ENCODE measurements around the gene ERICH6.

The ERICH6 gene

DNA sequence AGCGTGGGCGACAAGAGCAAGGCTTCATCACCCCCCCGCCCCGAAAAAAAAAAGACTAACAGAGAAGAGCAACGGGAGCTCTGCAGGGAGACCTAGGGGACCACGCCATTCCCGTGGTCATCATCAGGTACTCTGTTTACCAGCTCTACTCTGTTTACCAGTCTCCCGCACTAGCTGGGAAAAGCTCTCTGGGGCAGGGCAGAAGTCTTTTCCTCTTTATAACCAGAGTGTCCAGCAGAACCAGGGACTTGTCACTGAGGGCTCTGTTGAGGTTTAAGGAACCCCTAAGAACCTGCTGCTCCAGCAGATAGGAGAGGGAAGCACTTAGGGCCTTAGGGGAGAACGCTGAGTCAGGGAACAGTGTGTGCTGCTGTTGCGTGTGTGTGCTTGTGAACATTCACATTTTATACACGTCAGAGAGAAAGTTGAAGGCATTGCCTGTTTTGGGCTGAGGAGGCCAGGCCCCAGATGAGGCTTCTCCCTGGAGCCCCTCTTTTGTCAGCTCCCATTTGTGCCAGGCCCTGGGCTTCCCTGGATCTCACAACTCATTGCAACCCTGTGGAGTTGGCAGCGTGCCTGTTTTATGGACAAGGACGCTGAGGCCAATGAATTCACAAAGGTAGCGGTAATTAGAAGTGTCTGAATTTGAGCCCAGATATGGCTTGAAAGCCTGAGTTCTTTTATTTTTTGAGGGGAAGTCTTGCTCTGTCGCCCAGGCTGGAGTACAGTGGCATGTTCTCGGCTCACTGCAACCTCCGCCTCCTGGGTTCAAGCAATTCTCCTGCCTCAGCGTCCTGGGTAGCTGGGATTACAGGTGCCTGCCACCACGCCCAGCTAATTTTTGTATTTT is 24.2 kb upstream of the ERICH6 start:
- no peak overlapping the region for H3K4me3 ChIP-seq (IDR thresholded peaks at IDR 0.05; ENCODE audit: insufficient read depth, low read depth, low read length)
- TF ChIP-seq, protein P1, sequence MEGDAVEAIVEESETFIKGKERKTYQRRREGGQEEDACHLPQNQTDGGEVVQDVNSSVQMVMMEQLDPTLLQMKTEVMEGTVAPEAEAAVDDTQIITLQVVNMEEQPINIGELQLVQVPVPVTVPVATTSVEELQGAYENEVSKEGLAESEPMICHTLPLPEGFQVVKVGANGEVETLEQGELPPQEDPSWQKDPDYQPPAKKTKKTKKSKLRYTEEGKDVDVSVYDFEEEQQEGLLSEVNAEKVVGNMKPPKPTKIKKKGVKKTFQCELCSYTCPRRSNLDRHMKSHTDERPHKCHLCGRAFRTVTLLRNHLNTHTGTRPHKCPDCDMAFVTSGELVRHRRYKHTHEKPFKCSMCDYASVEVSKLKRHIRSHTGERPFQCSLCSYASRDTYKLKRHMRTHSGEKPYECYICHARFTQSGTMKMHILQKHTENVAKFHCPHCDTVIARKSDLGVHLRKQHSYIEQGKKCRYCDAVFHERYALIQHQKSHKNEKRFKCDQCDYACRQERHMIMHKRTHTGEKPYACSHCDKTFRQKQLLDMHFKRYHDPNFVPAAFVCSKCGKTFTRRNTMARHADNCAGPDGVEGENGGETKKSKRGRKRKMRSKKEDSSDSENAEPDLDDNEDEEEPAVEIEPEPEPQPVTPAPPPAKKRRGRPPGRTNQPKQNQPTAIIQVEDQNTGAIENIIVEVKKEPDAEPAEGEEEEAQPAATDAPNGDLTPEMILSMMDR (conservative IDR thresholded peaks at IDR 0.05; ENCODE audit: low read depth, low read length) = no peak
- H3K9ac ChIP-seq = no peak overlapping the region
- no peak overlapping the region for H2AFZ ChIP-seq (ENCODE audit: low read depth)
- no peaks in the 10 kb centered on the region for H3K4me1 ChIP-seq (ENCODE audit: low read depth, poor library complexity, severe bottlenecking)
- H3K36me3 ChIP-seq (ENCODE audit: insufficient read depth) = no peaks in the 10 kb centered on the region
- no peaks in the 10 kb centered on the region for H3K79me2 ChIP-seq (ENCODE audit: insufficient read depth, low read depth)
- H3K27me3 ChIP-seq (ENCODE audit: insufficient read depth, low read depth) = no peaks in the 10 kb centered on the region
- no peak overlapping the region for H3K4me2 ChIP-seq
- no peaks in the 10 kb centered on the region for H4K20me1 ChIP-seq (ENCODE audit: insufficient read depth)
- no peak overlapping the region for H3K27ac ChIP-seq

DNA sequence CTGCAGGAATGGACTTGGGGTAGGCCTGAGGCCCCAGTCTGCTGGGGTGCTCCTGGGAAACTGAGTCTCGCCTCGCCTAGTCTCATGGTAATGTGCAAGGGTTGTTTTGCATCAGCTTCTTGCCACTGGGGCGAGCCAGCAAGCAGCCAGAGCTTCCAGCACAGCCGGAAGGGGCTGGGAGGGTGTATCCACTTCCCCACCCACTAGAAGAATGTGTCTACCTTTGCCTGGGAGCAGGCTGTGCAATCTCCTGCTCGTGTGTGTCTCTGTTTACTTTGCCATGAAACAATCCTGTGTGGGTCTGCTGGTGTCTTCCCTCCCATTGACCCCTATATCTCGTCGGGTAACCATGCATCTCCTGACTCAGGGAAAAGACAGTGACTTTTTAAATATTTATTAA is 21.8 kb upstream of the ERICH6 start:
- Histone ChIP-seq H3K27me3 (ENCODE audit: insufficient read depth, low read depth) (no peaks in the 10 kb centered on the region), H2AFZ (ENCODE audit: low read depth) (no peak overlapping the region), H3K36me3 (ENCODE audit: insufficient read depth) (no peaks in the 10 kb centered on the region)

DNA sequence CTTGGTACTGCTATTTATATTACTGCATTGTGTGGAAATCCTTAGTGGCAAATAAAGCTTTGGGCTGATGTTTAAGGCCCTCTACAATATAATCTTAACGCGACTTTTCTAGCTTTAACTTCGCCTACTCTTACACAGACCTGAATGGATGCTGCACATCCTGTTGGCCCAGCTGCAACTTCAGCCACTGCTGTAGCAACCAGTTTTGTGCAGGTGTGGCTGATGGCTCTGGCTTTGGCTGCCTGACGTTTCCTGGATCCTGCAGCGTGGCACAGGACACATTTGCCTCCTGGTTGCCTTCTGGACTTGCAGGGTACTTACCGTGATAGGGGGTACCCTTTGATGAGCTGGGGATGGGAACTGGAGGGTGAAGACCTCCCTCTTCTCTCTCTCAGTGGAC is 20.2 kb upstream of the ERICH6 start:
- Histone ChIP-seq H3K27ac (no peak overlapping the region), H4K20me1 (ENCODE audit: insufficient read depth) (no peaks in the 10 kb centered on the region), H3K4me3 (IDR thresholded peaks at IDR 0.05; ENCODE audit: insufficient read depth, low read depth, low read length) (no peak overlapping the region), H3K4me1 (ENCODE audit: low read depth, poor library complexity, severe bottlenecking) (no peaks in the 10 kb centered on the region), H2AFZ (ENCODE audit: low read depth) (no peak overlapping the region), H3K79me2 (ENCODE audit: insufficient read depth, low read depth) (no peaks in the 10 kb centered on the region), H3K9ac (no peak overlapping the region), H3K27me3 (ENCODE audit: insufficient read depth, low read depth) (no peaks in the 10 kb centered on the region), H3K4me2 (no peak overlapping the region), H3K36me3 (ENCODE audit: insufficient read depth) (no peaks in the 10 kb centered on the region)
- TF ChIP-seq, protein P1 (conservative IDR thresholded peaks at IDR 0.05; ENCODE audit: low read depth, low read length) = no peak

More for the DNA sequence above, 21.8 kb upstream of the ERICH6 start:
- no peak overlapping the region for H3K4me2 ChIP-seq
- no peak overlapping the region for H3K27ac ChIP-seq
- no peaks in the 10 kb centered on the region for H3K4me1 ChIP-seq (ENCODE audit: low read depth, poor library complexity, severe bottlenecking)
- TF ChIP-seq, protein P1 (conservative IDR thresholded peaks at IDR 0.05; ENCODE audit: low read depth, low read length) = no peak
- no peak overlapping the region for H3K4me3 ChIP-seq (IDR thresholded peaks at IDR 0.05; ENCODE audit: insufficient read depth, low read depth, low read length)
- no peaks in the 10 kb centered on the region for H4K20me1 ChIP-seq (ENCODE audit: insufficient read depth)
- H3K9ac ChIP-seq = no peak overlapping the region
- no peaks in the 10 kb centered on the region for H3K79me2 ChIP-seq (ENCODE audit: insufficient read depth, low read depth)

DNA sequence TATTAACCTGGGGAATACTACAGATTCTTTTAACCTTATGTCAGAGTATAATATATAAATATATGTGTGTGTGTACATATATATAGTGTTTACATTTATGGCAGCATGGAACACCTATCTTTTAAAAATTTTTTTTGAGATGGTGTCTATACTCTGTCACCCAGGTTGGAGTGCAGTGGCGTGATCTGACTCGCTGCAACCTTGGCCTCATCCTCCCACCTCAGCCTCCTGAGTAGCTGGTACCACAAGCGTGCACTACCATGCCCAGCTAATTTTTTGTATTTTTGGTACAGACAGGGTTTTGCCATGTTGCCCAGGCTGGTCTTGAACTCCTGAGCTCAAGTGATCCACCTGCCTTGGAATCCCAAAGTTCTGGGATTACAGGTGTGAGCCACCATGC is 18.5 kb upstream of the ERICH6 start:
- Histone ChIP-seq H3K27me3 (ENCODE audit: insufficient read depth, low read depth) (no peaks in the 10 kb centered on the region), H2AFZ (ENCODE audit: low read depth) (no peak overlapping the region)
- TF ChIP-seq, protein P1 (conservative IDR thresholded peaks at IDR 0.05; ENCODE audit: low read depth, low read length) = no peak

More for the DNA sequence above, 18.5 kb upstream of the ERICH6 start:
- Histone ChIP-seq H3K4me1 (ENCODE audit: low read depth, poor library complexity, severe bottlenecking) (no peaks in the 10 kb centered on the region), H3K4me3 (IDR thresholded peaks at IDR 0.05; ENCODE audit: insufficient read depth, low read depth, low read length) (no peak overlapping the region), H3K9ac (no peak overlapping the region), H3K79me2 (ENCODE audit: insufficient read depth, low read depth) (no peaks in the 10 kb centered on the region), H3K27ac (no peak overlapping the region), H3K4me2 (no peak overlapping the region), H4K20me1 (ENCODE audit: insufficient read depth) (no peaks in the 10 kb centered on the region), H3K36me3 (ENCODE audit: insufficient read depth) (no peaks in the 10 kb centered on the region)

Measured in KMS-11 (cell line).